Retinal pigment epithelial cell (primary cell): ENCODE measurements around the gene STX3.
A peak's percentile ranks its signal among the peaks of the same experiment; 100 is the strongest.
"Not testable (repeated sequence)": the region's sequence is repeated elsewhere in the genome, so short reads cannot be mapped to it uniquely, and the experiment has no call there.

Experiments
- DNase-seq: peaks from one replicate; pipeline ENCODE4 v3.0.0-alpha.2; 2010; ENCODE audit warnings: low read depth
- H3K4me3 ChIP-seq: 2 replicates; pipeline ENCODE4 v1.5.1; 2011; ENCODE audit warnings: mild to moderate bottlenecking, low read length, control low read depth, moderate library complexity
- CTCF ChIP-seq: conservative IDR thresholded peaks from 2 replicates; pipeline ENCODE4 v1.5.1; 2011; ENCODE audit warnings: low read depth, low read length, control low read depth, inconsistent platforms

Gene STX3

DNA sequence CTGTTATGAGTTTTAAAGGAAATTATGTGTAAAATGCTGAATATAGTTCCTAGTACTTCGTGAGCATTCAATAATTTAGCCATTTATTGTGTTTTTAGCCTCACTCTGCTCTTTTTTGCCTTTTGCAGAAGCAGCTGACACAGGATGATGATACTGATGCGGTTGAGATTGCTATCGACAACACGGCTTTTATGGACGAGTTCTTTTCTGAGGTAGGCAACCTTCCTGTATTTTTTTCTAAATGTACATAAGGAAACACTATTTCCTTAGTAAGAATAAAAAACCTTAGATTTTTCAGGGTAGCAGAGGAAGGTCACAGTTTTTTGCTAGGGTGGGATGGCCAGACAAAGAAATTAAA lies 17.9 kb downstream of the STX3 start:
- DNase-seq, result no peak
- no peak for TF ChIP-seq CTCF

GRCh38 chr11:59776210-59777066 lies 21.3 kb downstream of the STX3 start:
- no peak for TF ChIP-seq CTCF
- H3K4me3 ChIP-seq, result no peak overlapping the region
- DNase-seq, result peak; percentile 69

More for the DNA sequence above, 17.9 kb downstream of the STX3 start:
- H3K4me3 ChIP-seq, result no peak overlapping the region

DNA sequence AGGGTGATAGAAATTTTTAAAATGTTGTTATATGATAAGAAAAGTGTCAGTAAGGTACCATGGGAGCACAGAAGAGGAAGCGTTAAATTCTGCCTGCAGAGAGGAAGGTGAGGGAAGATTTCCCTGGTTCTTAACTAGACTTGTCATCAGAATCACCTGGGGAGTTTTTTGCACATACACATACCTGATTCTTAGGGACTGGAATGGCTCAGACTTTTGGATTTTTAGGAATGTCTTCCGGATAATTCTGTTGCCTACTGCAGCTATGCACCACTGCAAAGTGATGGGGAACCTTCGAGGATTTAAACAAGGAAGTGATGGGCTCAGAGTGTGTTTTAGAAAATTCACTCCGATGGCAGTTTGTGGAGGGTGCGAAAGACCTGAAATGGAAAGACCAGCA lies 21.9 kb downstream of the STX3 start:
- no peak for DNase-seq
- no peak overlapping the region for H3K4me3 ChIP-seq
- no peak for TF ChIP-seq CTCF

DNA sequence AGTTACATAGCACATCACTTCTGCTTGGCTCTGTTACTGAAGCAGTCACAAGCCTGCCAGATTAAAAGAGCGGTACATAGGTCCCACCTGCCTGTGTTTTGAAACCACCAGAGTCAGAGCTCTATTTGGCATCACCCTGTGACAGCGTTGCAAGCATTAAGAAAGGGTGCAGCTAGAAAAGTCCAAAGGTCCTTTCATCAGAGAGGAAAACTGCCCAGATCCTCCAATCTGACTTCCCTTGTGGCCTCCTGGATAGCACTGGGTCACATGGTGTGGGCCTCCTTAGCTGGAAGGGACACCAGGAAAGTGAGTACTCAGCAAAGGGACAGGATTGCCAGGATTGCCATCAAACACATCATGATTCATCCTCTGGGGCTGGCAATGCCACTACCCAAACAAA lies 22.9 kb downstream of the STX3 start:
- DNase-seq, result no peak
- no peak for TF ChIP-seq CTCF
- no peak overlapping the region for H3K4me3 ChIP-seq

DNA sequence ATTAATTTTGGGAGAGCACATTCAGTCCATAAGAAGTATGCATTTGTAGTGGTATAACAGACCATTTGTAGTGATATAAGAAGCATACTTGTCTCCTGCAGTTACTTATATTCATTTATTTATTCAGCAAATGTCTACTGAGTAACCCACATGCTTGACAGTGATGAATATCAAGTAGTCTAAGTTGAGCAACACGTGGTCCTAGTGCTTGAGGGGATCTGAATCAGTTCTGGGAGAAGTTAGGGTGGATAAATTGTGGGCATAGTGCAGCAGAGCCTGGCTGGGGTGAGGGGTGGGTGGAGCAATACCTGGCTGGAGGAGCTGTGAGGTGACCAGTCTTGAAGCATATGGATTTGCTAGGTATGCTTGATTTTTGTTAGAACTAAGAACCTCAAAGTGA lies 24.3 kb downstream of the STX3 start:
- H3K4me3 ChIP-seq, result no peak overlapping the region
- TF ChIP-seq CTCF, result no peak
- DNase-seq, result no peak

DNA sequence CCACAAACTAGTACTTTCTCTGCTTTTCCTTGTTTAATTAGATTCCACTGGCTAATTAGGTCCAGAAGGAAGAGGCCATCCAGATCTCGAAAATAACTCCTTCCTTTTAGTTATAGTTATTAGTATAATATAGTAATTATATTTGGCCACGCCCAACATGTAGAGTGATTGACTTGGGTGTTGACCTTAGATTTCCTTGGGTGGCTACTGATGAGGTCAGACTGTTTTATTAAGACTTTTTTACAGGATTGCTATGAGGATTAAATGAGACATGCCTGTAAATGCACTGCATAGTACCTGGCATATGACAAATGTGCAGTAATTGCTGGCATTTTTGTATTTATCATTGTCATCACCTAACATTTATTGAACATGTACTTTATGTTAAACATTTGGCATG lies 26.9 kb downstream of the STX3 start:
- no peak overlapping the region for H3K4me3 ChIP-seq
- no peak for DNase-seq
- TF ChIP-seq CTCF, result no peak

- no peak for DNase-seq
These were observed 28.5 kb downstream of the STX3 start for GRCh38 chr11:59783632-59784090.

DNA sequence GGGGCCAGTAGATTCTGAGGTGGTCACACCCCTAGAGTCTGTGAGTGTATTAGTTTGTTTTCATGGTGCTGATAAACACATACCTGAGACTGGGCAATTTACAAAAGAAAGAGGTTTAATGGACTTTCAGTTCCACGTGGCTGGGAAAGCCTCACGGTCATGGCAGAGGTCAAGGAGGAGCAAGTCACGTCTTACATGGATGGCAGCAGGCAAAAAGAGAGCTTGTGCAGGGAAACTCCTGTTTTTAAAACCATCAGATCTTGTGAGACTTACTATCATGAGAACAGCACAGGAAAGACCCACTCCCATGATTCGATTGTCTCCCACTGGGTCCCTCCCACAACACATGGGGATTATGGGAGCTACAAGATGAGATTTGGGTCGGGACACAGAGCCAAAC lies 29.3 kb downstream of the STX3 start:
- DNase-seq, H3K4me3 ChIP-seq: not testable (repeated sequence)

More at GRCh38 chr11:59783632-59784090, 28.5 kb downstream of the STX3 start:
- no peak for TF ChIP-seq CTCF
- no peak overlapping the region for H3K4me3 ChIP-seq
